HepG2 (cell line): ENCODE measurements around the gene ALG8. TPM values are rescaled to one million over a fixed set of nuclear protein-coding genes. Genes with fewer than 3 reads are reported as not detected.

ENCODE experiments used
- ARID4A ChIP-seq: sonication (generic); formaldehyde crosslinking; IDR thresholded peaks from 2 replicates; pipeline ENCODE4 v1.5.0; 2020; ENCODE audit warnings: mild to moderate bottlenecking, missing genetic modification reagents, borderline replicate concordance
- ATF5 ChIP-seq: sonication (generic); formaldehyde crosslinking; IDR thresholded peaks from 2 replicates; pipeline ENCODE4 v1.4.0; 2020; ENCODE audit warnings: mild to moderate bottlenecking, low read depth, missing genetic modification reagents
- CENPBD1 ChIP-seq: sonication (generic); formaldehyde crosslinking; IDR thresholded peaks from 2 replicates; pipeline ENCODE4 v1.8.0; 2022; ENCODE audit warnings: missing genetic modification reagents, low read depth, mild to moderate bottlenecking, borderline replicate concordance
- CERS6 ChIP-seq: sonication (generic); formaldehyde crosslinking; IDR thresholded peaks from 2 replicates; pipeline ENCODE4 v1.5.0; 2020; ENCODE audit warnings: missing genetic modification reagents
- DNMT3B ChIP-seq: conservative IDR thresholded peaks from 2 replicates; pipeline ENCODE4 v1.6.1; 2016; ENCODE audit warnings: missing biosample characterization, control low read depth
- ELF4 ChIP-seq: sonication (generic); formaldehyde crosslinking; IDR thresholded peaks from 2 replicates; pipeline ENCODE4 v1.5.0; 2020; ENCODE audit warnings: missing genetic modification reagents, mild to moderate bottlenecking, moderate library complexity, borderline replicate concordance
- ESRRA ChIP-seq: sonication (generic); formaldehyde crosslinking; IDR thresholded peaks from 2 replicates; pipeline ENCODE4 v1.5.1; 2020; ENCODE audit warnings: mild to moderate bottlenecking, low read depth, missing genetic modification reagents
- FIP1L1 ChIP-seq: fragments of 200-400 bp; formaldehyde crosslinking; IDR thresholded peaks from 2 replicates; pipeline ENCODE4 v1.6.1; 2018; ENCODE audit warnings: low read depth, mild to moderate bottlenecking, low read length, moderate library complexity, borderline replicate concordance; ENCODE audit not compliant: insufficient read depth
- KMT2B ChIP-seq: IDR thresholded peaks from 2 replicates; pipeline ENCODE4 v1.6.1; 2016; ENCODE audit warnings: missing genetic modification reagents, missing compliant biosample characterization
- MXD3 ChIP-seq: IDR thresholded peaks from 2 replicates; pipeline ENCODE4 v1.6.1; 2016; ENCODE audit warnings: mild to moderate bottlenecking, missing biosample characterization, missing genetic modification reagents
- NFIC ChIP-seq: IDR thresholded peaks from 2 replicates; pipeline ENCODE4 v1.6.1; 2012; ENCODE audit warnings: mild to moderate bottlenecking, low read length, inconsistent platforms
- NR0B2 ChIP-seq: sonication (generic); formaldehyde crosslinking; IDR thresholded peaks from 2 replicates; pipeline ENCODE4 v1.4.0; 2020; ENCODE audit warnings: mild to moderate bottlenecking, missing genetic modification reagents
- RARA ChIP-seq: IDR thresholded peaks from 2 replicates; pipeline ENCODE4 v1.6.1; 2016; ENCODE audit warnings: missing genetic modification reagents, missing compliant biosample characterization
- RXRA ChIP-seq: sonication (generic); formaldehyde crosslinking; IDR thresholded peaks from 2 replicates; pipeline ENCODE4 v1.5.1; 2020; ENCODE audit warnings: missing genetic modification reagents
- RXRB ChIP-seq: IDR thresholded peaks from 2 replicates; pipeline ENCODE4 v1.6.1; 2016; ENCODE audit warnings: borderline replicate concordance, missing genetic modification reagents, missing compliant biosample characterization
- SRSF4 ChIP-seq: fragments of 200-400 bp; formaldehyde crosslinking; IDR thresholded peaks from one replicate; pipeline ENCODE4 v1.6.1; 2018; ENCODE audit warnings: mild to moderate bottlenecking, low read depth, low read length, moderate library complexity; ENCODE audit not compliant: poor library complexity, severe bottlenecking
- TBX3 ChIP-seq: fragments of 450-650 bp; IDR thresholded peaks from 2 replicates; pipeline ENCODE4 v1.6.1; 2017; ENCODE audit warnings: antibody characterized with exemption, mild to moderate bottlenecking, inconsistent platforms, borderline replicate concordance
- TOE1 ChIP-seq: sonication (generic); formaldehyde crosslinking; IDR thresholded peaks from 2 replicates; pipeline ENCODE4 v1.4.0; 2020; ENCODE audit warnings: mild to moderate bottlenecking, missing genetic modification reagents
- ZFP41 ChIP-seq: sonication (generic); formaldehyde crosslinking; IDR thresholded peaks from 2 replicates; pipeline ENCODE4 v1.4.0; 2020; ENCODE audit warnings: mild to moderate bottlenecking, missing genetic modification reagents, borderline replicate concordance
- ZNF354B ChIP-seq: sonication (generic); formaldehyde crosslinking; IDR thresholded peaks from 2 replicates; pipeline ENCODE4 v1.8.0; 2022; ENCODE audit warnings: mild to moderate bottlenecking, missing genetic modification reagents
- ZNF850 ChIP-seq: sonication (generic); formaldehyde crosslinking; conservative IDR thresholded peaks from 2 replicates; pipeline ENCODE4 v1.9.0; 2021; ENCODE audit warnings: mild to moderate bottlenecking, missing genetic modification reagents
- polyA plus RNA-seq, 8 experiments: library from polyadenylated mRNA; depleted of rRNA in 3 of 8; stranded (reverse) in 7 of 8; unstranded in 1 of 8; fragments of >200 nt; fragmentation: Illumina TruSeq in 4 of 8; extraction: Trizol in 4 of 8; gene quantifications; 2 replicates each; pipeline versions ENCODE4 v1.2.1 to v1.2.3, GENCODE V29; 2011 to 2016; ENCODE audit warnings: low read depth in 4 of 8, missing spikeins in 1 of 8, mixed read lengths in 1 of 8; ENCODE audit not compliant: insufficient read depth in 1 of 8
- total RNA-seq, 5 experiments: library from RNA; depleted of rRNA; stranded (reverse); fragments of >200 nt; fragmentation: Illumina TruSeq; extraction: Trizol; gene quantifications; 2 replicates each; pipeline ENCODE4 v1.2.3, GENCODE V29; 2016; ENCODE audit warnings: low read depth in 1 of 5

The ALG8 gene
- total and polyA plus RNA-seq, 2 of the 13 experiments (the other 11 are each of a cell fraction or from before 2014, with no cell fraction given): 75.8 to 88.0 TPM

- no peak for TF ChIP-seq TOE1 (CRISPR knock-in tag)
- no peak for TF ChIP-seq ZFP41 (CRISPR knock-in tag)
- TF ChIP-seq MXD3 (CRISPR knock-in tag): no peak
- TF ChIP-seq CERS6 (CRISPR knock-in tag): no peak
- TF ChIP-seq SRSF4: no peak
- TF ChIP-seq ARID4A: no peak
- no peak for TF ChIP-seq RARA (CRISPR knock-in tag)
- 0 out of 2 replicates have a peak, but pooled peaks have one; percentile 15 for TF ChIP-seq RXRB
- no peak for TF ChIP-seq TBX3
- TF ChIP-seq NFIC: no peak
- TF ChIP-seq FIP1L1: no peak
- no peak for TF ChIP-seq RXRA (CRISPR knock-in tag)
- no peak for TF ChIP-seq KMT2B (CRISPR knock-in tag)
- no peak for TF ChIP-seq ELF4 (CRISPR knock-in tag)
- no peak for TF ChIP-seq CENPBD1 (CRISPR knock-in tag)
- TF ChIP-seq NR0B2 (CRISPR knock-in tag): no peak
- peak; percentile 69; the same call in 1 of the 2 replicates for TF ChIP-seq DNMT3B (CRISPR knock-in tag)
- no peak for TF ChIP-seq ESRRA (CRISPR knock-in tag)
- no peak for TF ChIP-seq ZNF354B
- no peak for TF ChIP-seq ZNF850 (CRISPR knock-in tag)
- no peak for TF ChIP-seq ATF5
Observed at GRCh38 chr11:78100676-78101472, 38.6 kb downstream of the ALG8 start (continued).
